NCI-H345 treated with DMSO at 0.1 percent for 48 hours (cell line): ENCODE measurements around the gene ZFP28.

Experiments used
- DNase-seq: peaks from one replicate; lab custom pipeline; 2025; ENCODE audit not compliant: unreplicated experiment; lab: John Stamatoyannopoulos, UW

Gene ZFP28

DNA sequence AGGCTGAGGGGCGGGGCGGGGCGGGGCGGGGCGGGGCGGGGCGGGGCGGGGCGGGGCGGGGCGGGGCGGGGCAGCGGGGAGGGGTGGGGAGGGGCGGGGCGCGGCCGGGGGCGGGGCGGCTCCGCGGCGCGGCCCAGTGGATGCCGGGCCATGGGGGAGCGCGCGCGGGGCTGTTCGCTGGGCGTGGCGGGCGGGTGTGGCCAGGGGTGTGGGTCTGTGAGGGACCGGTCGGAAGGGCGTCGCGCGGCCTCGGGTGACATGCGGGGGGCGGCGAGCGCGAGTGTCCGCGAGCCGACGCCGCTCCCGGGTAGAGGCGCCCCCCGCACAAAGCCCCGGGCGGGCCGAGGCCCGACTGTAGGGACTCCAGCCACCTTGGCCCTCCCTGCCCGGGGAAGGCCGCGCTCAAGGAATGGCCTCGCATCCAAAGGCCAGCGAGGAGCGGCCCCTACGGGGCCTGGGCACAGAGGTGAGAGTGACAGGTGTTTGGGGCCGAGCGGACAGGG is at the start of gene ZFP28:
Gene ZFP28 (plus strand): TSS at position 188 of the 503 bp plus-strand sequence. CDS start 71 bp downstream, at position 259.
- no peak for DNase-seq

DNA sequence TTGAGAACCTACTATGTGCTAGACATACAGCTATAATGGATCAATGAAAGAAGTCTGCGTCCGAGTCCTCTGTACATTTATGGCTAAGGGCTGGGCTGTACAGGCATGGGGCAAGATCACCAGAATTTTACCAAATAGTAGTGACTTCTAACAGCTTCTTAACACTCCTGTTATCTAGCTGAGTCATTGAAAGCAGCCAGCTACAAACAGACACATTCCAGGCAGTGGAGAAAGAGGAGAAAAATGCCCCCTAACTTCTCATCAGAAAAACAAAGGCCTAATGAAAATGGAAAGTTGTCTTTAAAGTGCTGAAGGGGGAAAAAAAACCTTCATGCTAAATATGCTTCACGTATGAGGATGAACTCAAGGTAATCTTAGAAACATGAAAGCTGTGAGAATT is 47.3 kb upstream of the ZFP28 start:
- DNase-seq: no peak

DNA sequence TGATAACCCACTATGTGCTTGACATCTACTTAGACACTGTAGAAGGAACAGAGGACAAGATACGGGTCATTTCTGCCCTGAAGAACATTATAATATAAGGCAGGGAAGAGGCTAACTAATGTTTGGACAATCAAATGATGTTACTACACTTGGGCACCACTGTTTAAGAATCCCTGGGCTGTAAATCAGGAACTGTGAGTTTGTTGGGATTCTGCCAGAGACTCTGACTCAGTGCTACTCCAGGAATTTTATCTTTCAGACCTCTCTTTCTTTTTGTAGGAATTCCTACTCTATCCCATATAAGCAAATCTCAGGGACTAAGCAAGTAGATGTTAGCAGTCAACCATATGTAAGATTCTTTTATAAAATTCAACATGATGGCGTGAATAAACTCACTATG is 34.2 kb upstream of the ZFP28 start:
- no peak for DNase-seq

DNA sequence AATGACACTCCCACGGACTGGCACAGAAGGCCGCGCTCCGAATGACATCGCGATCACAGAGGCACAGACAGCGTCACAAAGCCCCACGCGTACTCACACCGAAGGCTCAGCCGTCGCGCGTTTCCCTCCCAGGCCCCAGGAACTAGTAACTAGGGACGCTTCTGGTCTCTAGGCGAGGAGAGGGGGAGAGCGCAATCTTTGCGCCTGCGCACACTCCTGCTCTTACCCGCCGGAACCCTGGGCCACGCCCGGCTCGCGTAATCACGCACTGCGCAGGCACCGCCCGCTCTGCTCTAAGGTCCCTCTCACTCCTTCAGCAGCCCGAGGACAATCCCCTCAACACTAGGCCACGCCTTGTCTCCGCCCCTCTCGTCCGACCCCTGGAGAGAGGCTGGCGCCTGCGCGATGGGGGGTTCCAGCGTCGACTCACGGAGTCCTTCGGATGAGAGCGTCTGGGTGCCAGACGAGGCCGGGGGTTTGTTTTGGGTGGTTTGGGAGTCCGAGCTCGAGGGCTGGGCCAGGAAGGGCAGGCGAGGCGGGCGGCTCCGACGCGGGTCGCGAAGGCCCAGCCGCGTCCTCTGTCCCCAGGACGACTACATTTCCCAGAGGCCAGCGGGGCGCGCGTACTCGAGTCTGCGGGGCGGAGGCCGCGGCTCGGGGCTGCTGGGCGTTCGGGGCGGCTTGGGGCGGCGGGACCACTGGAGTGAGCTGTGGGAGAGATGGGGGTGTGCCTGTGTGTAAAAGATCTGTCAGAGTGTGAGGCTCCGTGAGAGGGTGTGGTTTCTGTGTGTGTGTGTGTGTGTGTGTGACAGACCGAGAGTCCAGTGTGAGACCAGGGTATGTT is 31.1 kb upstream of the ZFP28 start, which contains the start of gene ZNF471:
Gene ZNF471 (plus strand): TSS at position 410 of the 844 bp plus-strand sequence. CDS start 3,717 bp downstream, outside the sequence.
- DNase-seq: peak; percentile 91

DNA sequence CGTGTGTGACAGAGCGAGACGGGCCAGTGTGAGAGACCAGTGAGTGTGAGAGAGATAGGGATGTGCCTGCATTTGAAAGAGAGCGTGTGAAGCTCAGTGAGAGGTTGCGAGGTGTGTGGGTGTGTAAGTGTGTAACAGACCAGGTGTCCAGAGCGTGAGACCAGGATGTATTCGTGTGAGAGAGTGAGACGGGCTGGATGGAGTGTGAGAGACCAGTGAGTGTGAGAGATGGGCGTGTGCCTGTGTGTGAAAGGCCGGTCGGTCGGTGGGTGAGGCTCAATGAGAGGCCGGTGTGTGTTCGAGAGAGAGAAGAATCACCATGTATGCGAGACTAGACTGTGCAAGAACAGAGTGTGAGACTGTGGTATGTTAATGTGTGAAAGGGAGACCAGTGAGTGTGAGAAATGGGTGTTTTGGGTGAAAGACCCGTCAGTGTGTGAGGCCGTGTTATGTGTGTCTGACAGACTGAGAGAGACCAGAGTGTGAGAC is 30.4 kb upstream of the ZFP28 start:
- no peak for DNase-seq

DNA sequence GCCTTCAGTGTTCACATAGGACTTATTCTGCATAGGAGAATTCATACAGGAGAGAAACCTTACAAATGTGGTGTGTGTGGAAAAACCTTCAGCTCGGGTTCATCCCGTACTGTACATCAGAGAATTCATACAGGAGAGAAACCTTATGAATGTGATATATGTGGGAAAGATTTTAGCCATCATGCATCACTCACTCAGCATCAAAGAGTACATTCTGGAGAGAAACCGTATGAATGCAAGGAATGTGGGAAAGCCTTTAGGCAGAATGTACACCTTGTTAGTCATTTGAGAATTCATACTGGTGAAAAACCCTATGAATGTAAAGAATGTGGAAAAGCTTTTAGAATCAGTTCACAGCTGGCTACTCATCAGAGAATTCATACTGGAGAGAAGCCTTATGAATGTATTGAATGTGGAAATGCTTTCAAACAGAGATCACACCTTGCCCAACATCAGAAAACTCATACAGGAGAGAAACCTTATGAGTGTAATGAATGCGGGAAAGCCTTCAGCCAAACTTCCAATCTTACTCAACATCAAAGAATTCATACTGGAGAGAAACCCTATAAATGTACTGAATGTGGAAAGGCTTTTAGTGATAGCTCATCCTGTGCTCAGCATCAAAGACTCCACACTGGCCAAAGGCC is 13.4 kb upstream of the ZFP28 start:
- no peak for DNase-seq

DNA sequence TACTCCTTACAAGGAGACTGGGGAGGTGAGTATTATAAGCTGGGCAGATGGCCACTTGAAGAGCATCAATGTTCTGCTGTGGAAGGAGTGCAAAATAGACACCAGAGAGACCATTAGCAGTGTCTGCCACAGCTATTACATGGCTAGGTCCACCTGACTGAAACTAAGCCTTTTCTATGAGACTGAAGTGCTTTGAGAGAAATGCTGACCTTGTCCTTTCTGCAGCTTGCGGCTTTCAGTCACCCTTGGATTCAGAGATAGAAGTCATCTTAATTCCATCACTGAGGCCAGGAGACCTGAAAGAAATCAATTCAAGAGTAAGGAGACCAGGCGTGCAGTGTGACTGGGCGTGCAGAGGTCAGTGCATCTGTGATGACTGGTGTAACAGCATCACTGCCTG is 1.3 kb upstream of the ZFP28 start:
- DNase-seq: no peak

DNA sequence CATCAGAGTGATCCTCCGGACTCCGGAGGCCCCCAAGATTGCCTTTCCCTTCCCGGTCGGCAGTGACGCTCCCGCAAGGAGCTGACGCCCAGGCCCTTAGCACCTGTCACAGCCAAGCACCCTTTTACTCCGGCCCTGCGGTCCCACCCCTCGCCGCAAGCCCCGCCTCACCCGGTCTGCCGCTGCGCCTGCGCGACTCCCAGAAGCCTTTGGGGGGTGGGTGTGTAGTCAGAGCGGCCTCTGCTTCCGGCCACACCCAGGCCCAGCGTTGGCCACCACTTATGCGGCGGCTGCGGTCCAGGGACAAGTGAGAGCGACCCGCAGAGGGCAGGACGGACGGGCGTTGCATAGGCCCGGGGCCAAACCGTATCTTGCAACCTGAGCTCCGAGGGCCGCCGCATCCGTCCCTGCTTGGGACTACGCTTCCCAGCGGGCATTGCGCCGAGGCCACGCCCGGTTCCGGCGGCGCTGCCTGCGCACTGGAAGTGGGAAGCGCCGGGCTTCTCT is 441 bp upstream of the ZFP28 start:
- DNase-seq: peak; percentile 59

DNA sequence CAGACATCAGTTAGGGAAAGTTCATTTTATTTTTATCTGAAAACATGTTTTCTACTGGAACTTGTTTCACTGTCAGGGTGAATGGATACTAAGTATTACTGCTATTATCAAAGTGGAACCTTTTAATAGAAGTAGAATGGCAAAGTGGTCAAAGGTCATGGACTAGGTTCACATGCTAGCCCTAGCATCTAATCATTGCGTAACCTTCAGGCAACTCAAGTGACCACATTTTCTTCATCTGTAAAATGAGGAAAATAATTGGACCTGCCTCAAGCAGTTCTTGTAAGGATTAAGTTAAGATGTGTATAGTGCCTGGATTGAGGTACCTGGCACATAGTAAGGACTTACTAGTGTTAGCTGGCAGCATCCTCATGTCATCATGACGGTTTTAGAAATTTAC is 5.0 kb downstream of the ZFP28 start:
- no peak for DNase-seq

DNA sequence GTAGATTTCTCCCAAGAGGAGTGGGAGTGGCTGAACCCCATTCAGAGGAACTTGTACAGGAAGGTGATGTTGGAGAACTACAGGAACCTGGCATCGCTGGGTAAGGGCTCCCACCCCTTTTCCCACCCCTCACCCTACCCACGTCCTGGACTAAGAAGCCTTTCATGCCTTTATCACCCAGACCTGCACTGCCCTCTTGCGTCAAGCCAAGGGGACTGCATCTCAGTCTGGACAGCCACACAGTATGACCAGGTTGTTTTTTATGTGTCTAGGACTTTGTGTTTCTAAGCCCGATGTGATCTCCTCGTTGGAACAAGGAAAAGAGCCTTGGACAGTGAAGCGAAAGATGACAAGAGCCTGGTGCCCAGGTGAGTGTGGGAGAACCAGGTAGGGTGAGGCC is 8.8 kb downstream of the ZFP28 start:
- DNase-seq: no peak

DNA sequence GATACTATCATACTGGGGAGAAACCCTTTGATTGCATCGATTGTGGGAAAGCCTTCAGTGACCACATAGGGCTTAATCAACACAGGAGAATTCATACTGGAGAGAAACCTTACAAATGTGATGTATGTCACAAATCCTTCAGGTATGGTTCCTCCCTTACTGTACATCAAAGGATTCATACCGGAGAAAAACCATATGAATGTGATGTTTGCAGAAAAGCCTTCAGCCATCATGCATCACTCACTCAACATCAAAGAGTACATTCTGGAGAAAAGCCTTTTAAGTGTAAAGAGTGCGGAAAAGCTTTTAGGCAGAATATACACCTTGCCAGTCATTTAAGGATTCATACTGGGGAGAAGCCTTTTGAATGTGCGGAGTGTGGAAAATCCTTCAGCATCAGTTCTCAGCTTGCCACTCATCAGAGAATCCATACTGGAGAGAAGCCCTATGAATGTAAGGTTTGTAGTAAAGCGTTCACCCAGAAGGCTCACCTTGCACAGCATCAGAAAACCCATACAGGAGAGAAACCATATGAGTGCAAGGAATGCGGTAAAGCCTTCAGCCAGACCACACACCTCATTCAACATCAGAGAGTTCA is 15.6 kb downstream of the ZFP28 start:
- DNase-seq: no peak

DNA sequence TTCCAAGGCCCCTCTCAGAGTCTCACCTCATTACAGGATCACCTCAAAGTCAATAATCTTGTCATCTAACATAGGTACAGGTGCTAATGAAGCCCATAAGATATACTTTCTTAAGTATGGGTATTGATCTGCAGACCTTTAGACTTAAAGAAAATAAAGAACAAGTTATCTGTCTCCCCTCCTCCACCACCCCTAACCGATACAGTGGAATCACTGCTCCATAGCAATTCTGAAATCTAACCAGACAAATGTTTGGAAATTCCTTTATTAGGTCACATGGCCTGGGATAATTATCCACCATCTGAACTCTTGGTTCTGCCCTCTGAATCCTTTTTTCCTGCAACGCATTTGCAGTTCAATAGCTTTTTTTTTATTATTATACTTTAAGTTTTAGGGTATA is 24.0 kb downstream of the ZFP28 start:
- no peak for DNase-seq

DNA sequence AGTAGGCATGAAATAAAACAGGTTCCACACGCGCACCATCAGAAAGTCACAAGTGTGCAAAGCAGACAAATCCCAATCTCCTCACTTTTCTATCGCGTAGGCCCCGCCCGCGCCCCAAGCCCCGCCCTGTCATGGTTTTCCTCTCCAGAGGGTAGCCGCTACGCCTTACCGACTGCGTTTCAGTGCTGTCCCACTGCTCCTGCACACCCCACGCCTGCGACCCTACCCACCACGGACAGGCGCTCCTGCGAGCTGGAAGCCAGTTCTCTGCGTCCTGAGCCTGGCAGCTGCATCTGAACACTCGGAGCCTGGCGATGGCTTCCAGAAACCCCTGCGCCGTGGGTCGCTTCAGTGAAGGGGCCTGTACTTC is 28.1 kb downstream of the ZFP28 start:
- peak; percentile 42 for DNase-seq

DNA sequence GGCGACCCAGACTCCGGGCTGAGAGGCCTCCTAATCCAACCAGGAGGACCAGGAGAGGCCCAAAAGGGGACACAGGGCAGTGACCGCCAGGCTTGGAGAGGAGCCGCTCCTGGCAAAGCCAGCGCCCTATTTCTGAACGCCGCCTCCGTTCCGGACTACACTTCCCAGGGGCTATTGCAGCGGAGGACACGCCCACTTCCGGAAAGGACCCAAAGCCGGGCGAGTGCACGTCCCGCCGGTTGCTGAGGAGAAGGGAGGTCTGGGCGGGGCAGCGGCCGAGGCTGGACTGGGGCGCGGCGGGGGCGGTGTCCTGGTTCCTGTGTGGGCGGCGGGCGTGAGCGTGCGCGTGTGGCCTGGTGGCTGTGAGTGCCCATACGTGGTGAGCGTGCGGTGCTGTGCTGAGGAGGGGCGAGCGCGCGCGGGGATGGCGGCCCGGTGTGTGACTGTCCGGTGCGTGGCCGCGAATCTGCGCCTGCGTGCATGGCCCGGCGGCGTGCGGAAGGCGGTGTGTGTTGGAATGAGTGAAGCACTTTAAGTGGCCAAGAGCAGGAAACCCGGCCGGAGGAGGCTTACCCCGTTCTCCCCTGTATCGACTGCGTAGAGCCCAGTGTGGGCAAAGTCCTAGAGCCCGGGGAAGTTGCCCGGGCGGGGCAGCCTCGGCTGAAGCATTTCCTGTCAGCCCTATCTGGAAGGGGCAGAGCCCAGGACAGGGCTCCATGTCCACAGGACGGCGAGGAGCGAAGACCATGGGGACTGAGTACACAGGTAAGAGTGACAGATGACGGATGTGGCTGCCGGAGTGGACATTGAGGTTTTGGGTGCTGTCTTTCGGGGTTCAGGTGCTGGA is 28.7 kb downstream of the ZFP28 start, which contains the start of gene ZNF470:
Gene ZNF470 (plus strand): TSS at position 195 of the 847 bp plus-strand sequence. CDS start 2,844 bp downstream, outside the sequence.
- peak; percentile 53 for DNase-seq

DNA sequence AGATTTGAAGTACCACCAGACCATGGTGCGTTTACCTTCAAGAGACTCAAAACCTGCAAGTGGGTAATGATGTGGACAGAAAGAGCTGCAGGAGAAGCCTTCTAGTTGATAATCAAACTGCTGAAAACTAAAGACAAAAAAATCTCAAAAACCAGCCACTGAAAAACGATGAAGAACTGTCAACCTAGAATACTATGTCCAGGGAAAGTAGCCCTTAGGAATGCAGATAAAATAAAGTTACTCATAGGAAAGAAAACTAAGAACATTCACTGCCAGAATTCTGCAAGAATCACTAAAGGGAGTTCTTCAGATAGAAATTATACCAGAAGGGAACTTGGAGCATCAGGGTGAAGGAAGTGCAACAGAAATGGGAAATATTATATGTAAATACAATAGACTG is 33.8 kb downstream of the ZFP28 start:
- no peak for DNase-seq

DNA sequence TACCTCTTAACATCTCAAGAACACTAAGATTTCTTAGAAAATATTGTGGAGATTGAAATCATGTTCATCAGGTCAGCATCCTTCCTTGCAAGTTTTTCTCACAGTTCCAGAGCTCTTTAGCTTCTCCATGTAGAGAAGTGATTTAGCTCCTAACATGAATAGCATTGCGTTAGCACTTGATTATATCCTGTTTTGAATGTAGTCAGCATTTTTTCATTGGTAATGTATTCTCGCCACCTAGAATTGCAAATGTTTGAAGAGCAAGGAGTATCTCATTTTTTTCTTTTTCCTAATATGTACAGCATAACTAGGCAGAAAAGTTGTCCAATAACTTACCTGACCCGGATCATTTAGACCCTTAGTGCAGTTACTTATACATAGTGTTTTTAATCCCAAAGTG is 35.2 kb downstream of the ZFP28 start:
- DNase-seq: no peak

DNA sequence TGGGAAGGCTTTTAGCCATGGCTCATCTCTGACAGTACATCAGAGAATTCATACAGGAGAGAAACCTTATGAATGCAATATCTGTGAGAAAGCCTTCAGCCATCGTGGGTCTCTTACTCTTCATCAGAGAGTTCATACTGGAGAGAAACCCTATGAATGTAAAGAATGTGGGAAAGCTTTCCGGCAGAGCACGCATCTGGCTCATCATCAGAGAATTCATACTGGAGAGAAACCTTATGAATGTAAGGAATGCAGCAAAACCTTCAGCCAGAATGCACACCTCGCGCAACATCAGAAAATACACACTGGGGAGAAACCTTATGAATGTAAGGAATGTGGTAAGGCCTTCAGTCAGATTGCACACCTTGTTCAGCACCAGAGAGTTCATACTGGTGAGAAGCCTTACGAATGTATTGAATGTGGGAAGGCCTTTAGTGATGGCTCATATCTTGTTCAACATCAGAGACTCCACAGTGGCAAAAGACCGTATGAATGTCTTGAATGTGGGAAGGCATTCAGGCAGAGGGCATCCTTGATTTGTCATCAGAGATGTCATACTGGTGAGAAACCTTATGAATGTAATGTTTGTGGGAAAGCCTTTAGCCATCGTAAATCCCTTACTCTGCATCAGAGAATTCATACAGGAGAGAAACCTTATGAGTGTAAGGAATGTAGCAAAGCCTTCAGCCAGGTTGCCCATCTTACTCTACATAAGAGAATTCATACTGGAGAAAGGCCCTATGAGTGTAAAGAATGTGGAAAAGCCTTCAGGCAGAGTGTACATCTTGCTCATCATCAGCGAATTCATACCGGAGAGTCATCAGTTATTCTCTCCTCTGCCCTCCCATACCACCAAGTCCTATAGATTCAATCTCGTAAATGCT is 39.2 kb downstream of the ZFP28 start:
- DNase-seq: no peak

DNA sequence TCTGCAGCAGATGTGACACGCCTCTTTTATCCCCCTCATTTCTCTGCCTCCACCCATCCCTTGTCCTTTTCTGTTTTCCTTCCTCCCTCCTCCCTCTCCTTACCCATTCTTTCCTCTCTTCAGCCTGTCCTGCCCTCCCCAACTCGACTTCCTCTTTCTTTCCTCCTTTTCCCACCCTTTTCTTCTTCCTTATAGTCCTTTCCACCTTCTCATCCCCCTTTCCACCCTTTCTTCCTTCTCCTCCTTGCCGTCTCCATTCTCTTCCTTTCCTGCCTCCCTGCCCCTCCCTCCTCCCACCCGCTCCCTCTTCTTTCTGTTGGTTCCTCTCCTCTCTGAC is 55.7 kb downstream of the ZFP28 start:
- no peak for DNase-seq

DNA sequence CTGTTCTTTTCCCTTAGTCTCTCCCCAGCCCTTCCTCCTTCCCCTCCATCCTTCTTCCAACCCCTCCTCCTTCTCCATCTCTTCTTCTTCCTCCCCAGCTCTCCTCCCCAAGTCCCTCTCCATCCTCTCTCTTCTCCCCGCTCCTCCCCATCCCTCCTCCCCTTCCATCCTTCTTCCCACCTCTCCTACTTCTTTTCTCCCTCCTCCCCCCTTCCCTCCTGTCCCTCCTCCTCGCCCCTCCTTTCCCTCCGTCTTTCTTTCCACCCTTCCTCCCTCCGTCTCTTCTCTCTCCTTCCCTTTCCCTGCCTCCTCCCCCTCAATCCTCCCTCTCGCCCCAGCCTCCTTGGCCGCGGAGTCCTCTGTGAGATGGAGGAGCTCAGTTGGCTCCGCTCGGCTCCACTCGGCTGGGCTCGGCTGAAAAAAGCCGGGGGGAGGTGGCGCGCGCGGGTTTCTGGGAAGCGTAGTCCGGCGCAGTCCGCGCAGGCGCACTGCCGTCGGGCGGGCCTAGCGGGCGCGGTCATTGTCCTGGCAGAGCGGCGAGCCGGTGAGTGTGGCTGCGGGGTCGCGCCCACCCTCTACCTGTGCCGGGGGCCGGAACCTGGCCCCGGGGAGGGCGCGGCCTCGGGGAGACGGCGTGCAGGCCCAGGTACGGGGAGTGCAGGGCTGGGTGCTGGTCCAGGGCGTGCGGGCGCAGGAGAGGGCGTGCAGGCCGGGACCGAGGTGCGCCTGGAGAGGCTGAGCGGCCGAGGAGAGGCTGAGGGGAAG is 56.2 kb downstream of the ZFP28 start, which contains the start of gene ZNF71:
Gene ZNF71 (plus strand): TSS at position 520 of the 765 bp plus-strand sequence. CDS start 6,257 bp downstream, outside the sequence.
- peak; percentile 49 for DNase-seq
